HG02885 (cell line): ENCODE measurements around the gene DUSP7.

Experiments
- ATAC-seq: cut with Tn5 transposase; IDR thresholded peaks from one replicate; pipeline ENCODE4 v1.9.1; 2021; ENCODE audit warnings: mild to moderate bottlenecking; ENCODE audit not compliant: unreplicated experiment, poor library complexity

The DUSP7 gene

GRCh38 chr3:52014613-52015012, 41.8 kb downstream of the DUSP7 start:
- no peak for ATAC-seq

- ATAC-seq = no peak
These were observed 42.4 kb downstream of the DUSP7 start for GRCh38 chr3:52013802-52014598.

- ATAC-seq = no peak
These were observed 43.7 kb downstream of the DUSP7 start for GRCh38 chr3:52012699-52013098.

- ATAC-seq = no peak
These were observed 45.9 kb downstream of the DUSP7 start for GRCh38 chr3:52010431-52010830.

- no peak for ATAC-seq
These were observed 49.1 kb downstream of the DUSP7 start for GRCh38 chr3:52007291-52007690.

- no peak for ATAC-seq
These were observed 49.6 kb downstream of the DUSP7 start for GRCh38 chr3:52006820-52007133.

GRCh38 chr3:52006017-52006819, 50.2 kb downstream of the DUSP7 start:
- no peak for ATAC-seq

GRCh38 chr3:52005571-52005986, 50.8 kb downstream of the DUSP7 start:
- ATAC-seq = no peak

GRCh38 chr3:52004906-52005395, 51.4 kb downstream of the DUSP7 start:
- no peak for ATAC-seq

GRCh38 chr3:52004163-52004787, 52.1 kb downstream of the DUSP7 start:
- ATAC-seq = no peak

- no peak for ATAC-seq
These were observed 53.6 kb downstream of the DUSP7 start for GRCh38 chr3:52002748-52003147.

- ATAC-seq = peak; percentile 79
These were observed 54.9 kb downstream of the DUSP7 start for GRCh38 chr3:52001443-52001974.

GRCh38 chr3:51999846-52000245, 56.5 kb downstream of the DUSP7 start:
- ATAC-seq = no peak
